Measurements from ENCODE around the gene SLC47A2. TPM values are rescaled to one million over a fixed set of nuclear protein-coding genes. Genes with fewer than 3 reads are reported as not detected.

Gene SLC47A2
- total RNA-seq, 4 donors from 2014 or later = not detected

DNA sequence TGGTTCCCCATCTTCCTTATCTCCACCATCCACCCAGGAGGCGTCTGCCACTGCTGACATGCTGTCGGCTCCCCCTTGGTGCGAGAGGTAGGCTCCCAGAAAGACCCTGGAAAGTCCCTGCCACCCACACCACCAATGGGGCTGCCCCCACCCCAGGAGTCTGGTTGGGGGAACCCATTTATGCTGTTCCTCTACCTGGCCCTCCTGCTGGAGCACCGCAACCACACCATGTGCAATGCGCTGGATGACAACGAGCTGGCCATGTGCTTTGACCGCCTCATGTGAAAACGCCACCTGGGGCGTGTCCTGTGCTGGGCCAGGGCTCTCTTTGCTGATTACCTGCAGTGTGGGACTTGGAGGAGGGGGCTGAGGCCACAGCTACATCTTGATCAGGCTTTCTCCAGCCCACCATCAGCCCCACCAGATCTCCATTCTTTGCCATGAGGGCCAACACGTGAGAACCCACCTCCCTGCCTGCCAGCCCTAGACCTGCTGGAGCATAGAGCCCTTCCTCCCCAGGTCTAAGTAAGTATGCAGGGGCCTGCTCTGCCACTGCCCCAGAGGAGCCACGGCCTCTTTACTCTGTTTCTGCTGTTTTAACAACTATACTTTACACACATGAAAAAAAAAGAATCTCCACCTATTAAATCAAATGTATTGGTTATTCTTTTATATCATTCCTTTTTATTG is 39.6 kb upstream of the SLC47A2 start:
- Histone ChIP-seq H3K27me3 (no peaks in the 10 kb centered on the region), H3K4me3 (no peak overlapping the region), H3K4me1 (peaks cover 0 to 12% (median 9%) of the 10 kb centered on the region in 4 donors), H3K36me3 (no peaks in the 10 kb centered on the region), H3K9me3 (no peaks in the 10 kb centered on the region), H3K27ac (replicated peaks in 1 of 4) (no peak overlapping the region)
- WGBS = 91% methylated on average over 9 of the region's 11 CpGs
- DNase-seq (ENCODE audit: extremely low spot score) = no peak
- intact Hi-C loops (cut with DNase I) = no loop called here
- TF ChIP-seq POLR2A (IDR thresholded peaks at IDR 0.05; ENCODE audit: low read depth) (no peak), POLR2AphosphoS5 (IDR thresholded peaks at IDR 0.05) (no peak), EP300 (IDR thresholded peaks at IDR 0.05) (no peak)
- TF ChIP-seq, protein P1, sequence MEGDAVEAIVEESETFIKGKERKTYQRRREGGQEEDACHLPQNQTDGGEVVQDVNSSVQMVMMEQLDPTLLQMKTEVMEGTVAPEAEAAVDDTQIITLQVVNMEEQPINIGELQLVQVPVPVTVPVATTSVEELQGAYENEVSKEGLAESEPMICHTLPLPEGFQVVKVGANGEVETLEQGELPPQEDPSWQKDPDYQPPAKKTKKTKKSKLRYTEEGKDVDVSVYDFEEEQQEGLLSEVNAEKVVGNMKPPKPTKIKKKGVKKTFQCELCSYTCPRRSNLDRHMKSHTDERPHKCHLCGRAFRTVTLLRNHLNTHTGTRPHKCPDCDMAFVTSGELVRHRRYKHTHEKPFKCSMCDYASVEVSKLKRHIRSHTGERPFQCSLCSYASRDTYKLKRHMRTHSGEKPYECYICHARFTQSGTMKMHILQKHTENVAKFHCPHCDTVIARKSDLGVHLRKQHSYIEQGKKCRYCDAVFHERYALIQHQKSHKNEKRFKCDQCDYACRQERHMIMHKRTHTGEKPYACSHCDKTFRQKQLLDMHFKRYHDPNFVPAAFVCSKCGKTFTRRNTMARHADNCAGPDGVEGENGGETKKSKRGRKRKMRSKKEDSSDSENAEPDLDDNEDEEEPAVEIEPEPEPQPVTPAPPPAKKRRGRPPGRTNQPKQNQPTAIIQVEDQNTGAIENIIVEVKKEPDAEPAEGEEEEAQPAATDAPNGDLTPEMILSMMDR (IDR thresholded peaks at IDR 0.05) = no peak

DNA sequence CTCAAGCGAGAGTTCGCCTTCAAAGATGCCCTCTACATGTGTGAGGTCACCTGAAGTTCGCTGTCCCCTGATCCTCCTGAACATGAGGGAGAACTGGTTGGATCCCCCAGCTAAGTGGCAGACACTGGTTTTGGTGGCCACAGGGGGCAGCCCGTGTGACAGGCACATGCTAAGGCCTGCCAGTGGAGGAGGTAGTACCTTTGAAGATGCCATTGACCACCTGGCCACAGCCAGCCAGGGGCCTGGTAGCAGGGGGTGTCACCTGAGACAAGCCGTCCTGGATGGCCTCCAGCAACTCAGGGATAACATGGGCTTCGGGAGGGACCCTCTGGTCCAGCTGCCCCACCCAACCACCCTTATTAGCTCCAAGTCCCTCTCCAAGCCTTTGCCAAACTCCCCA is 39.0 kb upstream of the SLC47A2 start:
- intact Hi-C loops (cut with DNase I) = no loop called here
- Histone ChIP-seq H3K27me3 (no peaks in the 10 kb centered on the region), H3K27ac (replicated peaks in 1 of 4) (no peak overlapping the region), H3K4me1 (peaks cover 0 to 12% (median 9%) of the 10 kb centered on the region in 4 donors), H3K9me3 (no peaks in the 10 kb centered on the region), H3K4me3 (no peak overlapping the region), H3K36me3 (no peaks in the 10 kb centered on the region)
- DNase-seq (ENCODE audit: extremely low spot score) = no peak
- TF ChIP-seq EP300 (IDR thresholded peaks at IDR 0.05) (no peak), POLR2AphosphoS5 (IDR thresholded peaks at IDR 0.05) (no peak)
- TF ChIP-seq, protein P1 (IDR thresholded peaks at IDR 0.05) = no peak
- 92% methylated on average over 5 of the region's 6 CpGs for WGBS

DNA sequence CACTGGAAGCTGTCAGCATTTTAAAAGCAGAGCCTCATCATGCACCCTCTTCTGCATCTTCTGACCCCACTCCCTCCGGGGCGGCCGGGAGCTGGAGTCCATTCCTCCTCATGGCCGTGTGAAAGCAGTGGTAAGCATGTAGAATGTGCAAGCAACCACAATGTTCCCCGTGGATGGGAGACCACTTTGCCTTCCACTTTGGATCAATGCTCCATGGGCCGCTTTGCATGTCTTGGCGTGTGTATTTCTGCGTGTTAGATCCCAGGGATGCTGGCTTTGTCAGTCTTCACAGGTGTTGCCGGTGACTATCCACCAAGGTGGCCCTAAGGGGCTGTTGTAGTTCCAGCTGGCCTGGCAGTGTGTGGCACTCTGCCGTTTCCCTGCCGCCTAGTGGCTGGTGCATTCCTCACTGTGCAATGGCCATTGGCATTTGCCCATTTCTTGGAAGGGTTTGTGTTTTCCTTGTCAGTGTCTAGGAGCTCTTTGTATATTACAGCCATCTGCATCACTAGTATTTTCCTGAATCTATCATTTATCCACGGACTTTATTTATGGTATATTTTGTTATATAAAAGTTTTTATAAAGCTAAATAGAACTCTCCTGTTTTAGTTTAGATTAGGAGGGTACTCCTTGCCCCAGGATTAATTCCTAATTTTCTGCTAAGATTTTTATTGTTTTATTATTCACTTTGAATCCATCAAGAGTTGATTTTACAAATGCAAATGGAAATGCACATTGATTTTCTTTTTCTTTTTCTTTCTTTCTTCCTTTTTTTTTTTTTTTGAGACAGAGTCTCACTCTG is 37.5 kb upstream of the SLC47A2 start:
- peaks cover 0 to 12% (median 9%) of the 10 kb centered on the region in 4 donors for H3K4me1 ChIP-seq
- H3K36me3 ChIP-seq = no peaks in the 10 kb centered on the region
- no peak overlapping the region for H3K4me3 ChIP-seq
- H3K27me3 ChIP-seq = peaks cover 0 to 2% (median 0%) of the 10 kb centered on the region in 4 donors
- peak overlapping the region in 1 of 4 donors; percentile 53 for H3K27ac ChIP-seq (replicated peaks in 1 of 4)
- WGBS = 79% methylated on average over 12 of the region's 12 CpGs
- intact Hi-C loops (cut with DNase I) = loop anchor here (5.0 kb wide), 1 partner anchor 102 kb away; no protein-coding TSS in a partner anchor
- no peak for DNase-seq (ENCODE audit: extremely low spot score)
- no peaks in the 10 kb centered on the region for H3K9me3 ChIP-seq
- TF ChIP-seq, protein P1 (IDR thresholded peaks at IDR 0.05) = peak; percentile 16 to 42 (median 21)
- TF ChIP-seq EP300 (IDR thresholded peaks at IDR 0.05) = no peak
- no peak for TF ChIP-seq POLR2AphosphoS5 (IDR thresholded peaks at IDR 0.05)
- no peak for TF ChIP-seq POLR2A (IDR thresholded peaks at IDR 0.05; ENCODE audit: low read depth)

DNA sequence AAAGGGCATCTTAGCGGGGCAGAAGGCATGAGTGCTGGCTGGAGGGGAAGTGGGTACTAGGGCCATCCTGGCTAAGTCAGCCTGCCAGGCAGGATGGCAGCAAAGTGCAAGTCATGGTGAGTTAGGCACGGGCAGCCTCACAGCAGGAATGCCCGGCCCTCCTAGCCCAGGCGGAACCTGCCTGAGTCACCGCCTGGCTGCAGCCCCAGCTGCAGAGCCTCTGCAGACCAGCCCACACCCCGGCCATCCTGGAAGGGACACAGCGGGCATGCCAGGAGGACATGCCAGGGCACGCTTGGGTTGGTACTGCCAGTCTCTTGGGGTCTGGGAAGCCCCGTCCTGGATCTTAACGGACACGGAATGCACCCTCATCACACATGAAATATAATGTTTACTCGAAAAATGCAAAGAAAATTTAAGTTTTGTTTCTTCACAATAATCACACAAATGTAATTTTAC is 36.7 kb upstream of the SLC47A2 start:
- WGBS = 67% methylated on average over 9 of the region's 12 CpGs
- DNase-seq (ENCODE audit: extremely low spot score) = no peak
- TF ChIP-seq, protein P1 (IDR thresholded peaks at IDR 0.05) = no peak
- peak; percentile 31 to 50 for TF ChIP-seq POLR2AphosphoS5 (IDR thresholded peaks at IDR 0.05)
- Histone ChIP-seq H3K27me3 (peaks cover 0 to 9% (median 0%) of the 10 kb centered on the region in 4 donors), H3K27ac (replicated peaks in 1 of 4) (peak overlapping the region in 3 of 4 donors; percentile 30 to 54 (median 53)), H3K9me3 (no peaks in the 10 kb centered on the region), H3K36me3 (no peaks in the 10 kb centered on the region), H3K4me3 (no peak overlapping the region), H3K4me1 (peaks cover 0 to 14% (median 10%) of the 10 kb centered on the region in 4 donors)
- intact Hi-C loops (cut with DNase I) = loop anchor here (5.0 kb wide), 1 partner anchor 101 kb away; no protein-coding TSS in a partner anchor

Measured in esophagus muscularis mucosa (tissue), 4 donors.